Measurements from ENCODE around the gene ANKRD13A.
"Not testable (repeated sequence)": the region's sequence is repeated elsewhere in the genome, so short reads cannot be mapped to it uniquely, and the experiment has no call there.

Gene ANKRD13A

GRCh38 chr12:110049666-110050065 is 50.4 kb downstream of the ANKRD13A start:
- not testable (repeated sequence) for DNase-seq

- DNase-seq, result no peak
Observed at GRCh38 chr12:110050927-110051326, 51.7 kb downstream of the ANKRD13A start.

- peak; percentile 23 for DNase-seq
Observed at GRCh38 chr12:110055375-110056352, 56.4 kb downstream of the ANKRD13A start.

- not testable (repeated sequence) for DNase-seq
Observed at GRCh38 chr12:110056643-110057042, 57.4 kb downstream of the ANKRD13A start.

- DNase-seq, result no peak
Observed at GRCh38 chr12:110058875-110059615, 59.8 kb downstream of the ANKRD13A start.

GRCh38 chr12:110059651-110060000 is 60.4 kb downstream of the ANKRD13A start:
- DNase-seq, result no peak

GRCh38 chr12:110062241-110062640 is 63.0 kb downstream of the ANKRD13A start:
- no peak for DNase-seq

- DNase-seq, result no peak
Observed at GRCh38 chr12:110065540-110065939, 66.3 kb downstream of the ANKRD13A start.

- no peak for DNase-seq
Observed at GRCh38 chr12:110067531-110067930, 68.3 kb downstream of the ANKRD13A start.

- DNase-seq, result not testable (repeated sequence)
Observed at GRCh38 chr12:110068115-110068514, 68.9 kb downstream of the ANKRD13A start.

- no peak for DNase-seq
Observed at GRCh38 chr12:110068654-110069053, 69.4 kb downstream of the ANKRD13A start.

GRCh38 chr12:110071504-110071903 is 72.3 kb downstream of the ANKRD13A start:
- DNase-seq, result no peak

GRCh38 chr12:110071967-110072366 is 72.7 kb downstream of the ANKRD13A start:
- DNase-seq, result no peak

- not testable (repeated sequence) for DNase-seq
Observed at GRCh38 chr12:110072636-110073035, 73.4 kb downstream of the ANKRD13A start.

- DNase-seq, result peak; percentile 29
Observed at GRCh38 chr12:110073049-110073831, 74.0 kb downstream of the ANKRD13A start.

- no peak for DNase-seq
Observed at GRCh38 chr12:110074089-110074488, 74.9 kb downstream of the ANKRD13A start.

- DNase-seq, result no peak
Observed at GRCh38 chr12:110075880-110076279, 76.7 kb downstream of the ANKRD13A start.

- no peak for DNase-seq
Observed at GRCh38 chr12:110077800-110078199, 78.6 kb downstream of the ANKRD13A start.

- peak; percentile 75 for DNase-seq
Observed at GRCh38 chr12:110079477-110080400, 80.5 kb downstream of the ANKRD13A start.

- DNase-seq, result no peak
Observed at GRCh38 chr12:110080410-110080809, 81.2 kb downstream of the ANKRD13A start.

- no peak for DNase-seq
Observed at GRCh38 chr12:110084314-110085015, 85.2 kb downstream of the ANKRD13A start.

All from stimulated activated CD4-positive, alpha-beta T cell treated with anti-CD3 and anti-CD28 coated beads, Interleukin-4, amount 100 ng/mL, for 24 hours (primary cell).